C1 segment of cervical spinal cord (tissue), 14 donors: Measurements from ENCODE around the gene PPRC1.
"Not testable (repeated sequence)": the region's sequence is repeated elsewhere in the genome, so short reads cannot be mapped to it uniquely, and the experiment has no call there.

Experiments used
- DNase-seq, 14 donors: peaks; one replicate each; lab custom pipeline; 2025; lab: John Stamatoyannopoulos, UW

PPRC1 gene

GRCh38 chr10:102148275-102148674 is 15.4 kb downstream of the PPRC1 start:
- no peak for DNase-seq

- DNase-seq = no peak
Measured at GRCh38 chr10:102150970-102151773, 18.3 kb downstream of the PPRC1 start.

GRCh38 chr10:102151774-102152544 is 19.1 kb downstream of the PPRC1 start, which contains the start of gene NOLC1:
Gene NOLC1, plus strand, starts transcription at chr10:102152389. Its CDS starts 22 bp downstream, at chr10:102152411.
- DNase-seq = peak; percentile 75 to 99 (median 93)

GRCh38 chr10:102152545-102152890 is 19.7 kb downstream of the PPRC1 start:
- DNase-seq = peak in 2 of 14 donors; percentile 39 to 65

GRCh38 chr10:102153093-102153620 is 20.3 kb downstream of the PPRC1 start:
- no peak for DNase-seq

- no peak for DNase-seq
Measured at GRCh38 chr10:102154466-102155116, 21.8 kb downstream of the PPRC1 start.

- no peak for DNase-seq
Measured at GRCh38 chr10:102157224-102157623, 24.4 kb downstream of the PPRC1 start.

GRCh38 chr10:102159051-102159597 is 26.3 kb downstream of the PPRC1 start:
- DNase-seq = no peak

GRCh38 chr10:102159831-102160230 is 27.0 kb downstream of the PPRC1 start:
- DNase-seq = no peak

GRCh38 chr10:102163342-102163989 is 30.6 kb downstream of the PPRC1 start:
- no peak for DNase-seq

GRCh38 chr10:102167861-102168260 is 35.0 kb downstream of the PPRC1 start:
- DNase-seq = no peak

GRCh38 chr10:102170602-102171001 is 37.8 kb downstream of the PPRC1 start:
- no peak for DNase-seq

- DNase-seq = no peak
Measured at GRCh38 chr10:102172288-102172687, 39.4 kb downstream of the PPRC1 start.

GRCh38 chr10:102175415-102175814 is 42.6 kb downstream of the PPRC1 start:
- no peak for DNase-seq

- no peak for DNase-seq
Measured at GRCh38 chr10:102184606-102185005, 51.8 kb downstream of the PPRC1 start.

- no peak for DNase-seq
Measured at GRCh38 chr10:102185272-102185671, 52.4 kb downstream of the PPRC1 start.

GRCh38 chr10:102185811-102186527 is 53.1 kb downstream of the PPRC1 start:
- DNase-seq = peak in 1 of 14 donors; percentile 2

- no peak for DNase-seq
Measured at GRCh38 chr10:102188298-102188940, 55.6 kb downstream of the PPRC1 start.

- not testable (repeated sequence) for DNase-seq
Measured at GRCh38 chr10:102188941-102189898, 56.4 kb downstream of the PPRC1 start.
